ENCODE results near the gene CD300LD.

DNA sequence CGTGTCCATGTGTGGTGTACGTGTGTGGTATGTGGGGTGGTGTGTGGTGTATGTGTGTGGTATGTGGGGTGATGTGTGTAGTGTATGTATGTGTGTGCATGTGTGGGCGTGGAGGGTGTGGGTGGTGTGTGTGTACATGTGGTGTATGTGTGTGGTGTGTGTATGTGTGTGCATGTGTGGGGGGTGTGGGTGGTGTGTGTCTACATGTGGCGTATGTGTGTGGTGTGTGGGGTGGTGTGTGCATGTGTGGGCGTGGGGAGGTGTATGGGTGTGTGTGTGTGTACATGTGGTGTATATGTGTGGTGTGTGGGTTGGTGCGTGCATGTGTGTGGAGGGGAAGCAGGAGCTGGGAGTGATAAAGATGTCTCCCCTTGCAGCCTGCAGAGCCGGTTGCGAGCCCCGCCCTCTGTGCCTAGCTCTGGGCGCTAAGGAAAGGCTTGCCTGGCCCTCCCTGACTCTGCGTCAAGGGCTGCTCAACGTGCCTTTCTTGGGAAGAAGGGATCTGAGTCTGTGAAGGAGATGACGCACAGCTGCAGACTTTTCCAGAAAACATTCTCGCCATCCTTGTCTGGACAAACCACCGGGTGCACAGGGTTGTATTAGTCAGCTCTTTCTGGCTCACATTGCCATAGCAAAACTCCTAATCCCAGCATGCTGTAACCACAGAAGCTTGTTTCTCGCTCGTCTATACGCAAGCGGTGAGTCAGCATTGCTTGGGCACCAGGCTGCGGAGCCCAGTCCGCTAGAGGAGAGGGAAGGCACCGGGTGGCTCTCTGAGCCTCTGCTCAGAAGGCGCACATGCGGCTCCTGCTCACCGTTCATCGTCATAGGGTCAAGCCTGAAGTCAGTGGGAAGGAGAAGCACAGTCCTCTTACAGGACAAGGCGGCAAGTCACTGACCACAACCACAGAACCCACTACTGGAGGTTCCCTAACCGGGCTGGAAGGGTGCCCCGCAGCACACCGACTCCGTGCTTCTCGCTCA lies 22.8 kb downstream of the CD300LD start:
- TF ChIP-seq, protein P1, sequence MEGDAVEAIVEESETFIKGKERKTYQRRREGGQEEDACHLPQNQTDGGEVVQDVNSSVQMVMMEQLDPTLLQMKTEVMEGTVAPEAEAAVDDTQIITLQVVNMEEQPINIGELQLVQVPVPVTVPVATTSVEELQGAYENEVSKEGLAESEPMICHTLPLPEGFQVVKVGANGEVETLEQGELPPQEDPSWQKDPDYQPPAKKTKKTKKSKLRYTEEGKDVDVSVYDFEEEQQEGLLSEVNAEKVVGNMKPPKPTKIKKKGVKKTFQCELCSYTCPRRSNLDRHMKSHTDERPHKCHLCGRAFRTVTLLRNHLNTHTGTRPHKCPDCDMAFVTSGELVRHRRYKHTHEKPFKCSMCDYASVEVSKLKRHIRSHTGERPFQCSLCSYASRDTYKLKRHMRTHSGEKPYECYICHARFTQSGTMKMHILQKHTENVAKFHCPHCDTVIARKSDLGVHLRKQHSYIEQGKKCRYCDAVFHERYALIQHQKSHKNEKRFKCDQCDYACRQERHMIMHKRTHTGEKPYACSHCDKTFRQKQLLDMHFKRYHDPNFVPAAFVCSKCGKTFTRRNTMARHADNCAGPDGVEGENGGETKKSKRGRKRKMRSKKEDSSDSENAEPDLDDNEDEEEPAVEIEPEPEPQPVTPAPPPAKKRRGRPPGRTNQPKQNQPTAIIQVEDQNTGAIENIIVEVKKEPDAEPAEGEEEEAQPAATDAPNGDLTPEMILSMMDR (conservative IDR thresholded peaks at IDR 0.05; ENCODE audit: low read depth, low read length), result no peak
- no peak for TF ChIP-seq EZH2 (IDR thresholded peaks at IDR 0.05; ENCODE audit: borderline replicate concordance, low read depth, low read length, poor library complexity, severe bottlenecking)

Measured in A673 (cell line).